NB4 (cell line): ENCODE data around the gene MT1F.

Source experiments
- DNase-seq: peaks from one replicate; pipeline ENCODE4 v3.0.0; 2010; ENCODE audit warnings: low read depth
- H3K4me3 ChIP-seq: one replicate; pipeline ENCODE4 v1.5.1; 2011; ENCODE audit warnings: mild to moderate bottlenecking, low read depth, low read length, moderate library complexity
- CTCF ChIP-seq: IDR thresholded peaks from one replicate; pipeline ENCODE4 v1.5.1; 2012; ENCODE audit warnings: low read depth, low read length
- MAX ChIP-seq: IDR thresholded peaks from 2 replicates; pipeline ENCODE4 v1.6.1; 2011; ENCODE audit warnings: low read depth, low read length
- MYC ChIP-seq: IDR thresholded peaks from 2 replicates; pipeline ENCODE4 v1.6.1; 2011; ENCODE audit warnings: low read depth, low read length
- POLR2A ChIP-seq: IDR thresholded peaks from 2 replicates; pipeline ENCODE4 v1.6.1; 2011; ENCODE audit warnings: mild to moderate bottlenecking; ENCODE audit not compliant: insufficient read length; ENCODE audit errors: extremely low read depth

MT1F gene

GRCh38 chr16:56630134-56630533 is 27.6 kb upstream of the MT1F start:
- H3K4me3 ChIP-seq = no peak overlapping the region
- TF ChIP-seq MAX (no peak), MYC (no peak), CTCF (no peak), POLR2A (no peak)
- no peak for DNase-seq

GRCh38 chr16:56631197-56631596 is 26.6 kb upstream of the MT1F start:
- DNase-seq = no peak
- TF ChIP-seq MYC = no peak
- TF ChIP-seq POLR2A = no peak
- no peak for TF ChIP-seq CTCF
- no peak for TF ChIP-seq MAX
- H3K4me3 ChIP-seq = no peak overlapping the region

- DNase-seq = no peak
- no peak overlapping the region for H3K4me3 ChIP-seq
- no peak for TF ChIP-seq CTCF
- TF ChIP-seq MAX = no peak
- TF ChIP-seq MYC = no peak
- TF ChIP-seq POLR2A = no peak
Measured at GRCh38 chr16:56631832-56632155, 26.0 kb upstream of the MT1F start.

GRCh38 chr16:56632156-56632847 is 25.5 kb upstream of the MT1F start, which contains the start of gene MT1M:
TSS of gene MT1M (plus strand) at chr16:56632659. CDS start at chr16:56632732, 73 bp downstream.
- no peak within 1 kb of the TSS for H3K4me3 ChIP-seq
- DNase-seq = no peak
- TF ChIP-seq MAX = no peak
- no peak for TF ChIP-seq POLR2A
- TF ChIP-seq MYC = no peak
- no peak for TF ChIP-seq CTCF

GRCh38 chr16:56632848-56633365 is 24.9 kb upstream of the MT1F start:
- no peak for TF ChIP-seq CTCF

GRCh38 chr16:56633535-56633934 is 24.2 kb upstream of the MT1F start:
- no peak overlapping the region for H3K4me3 ChIP-seq
- DNase-seq = no peak
- no peak for TF ChIP-seq CTCF

More at GRCh38 chr16:56632848-56633365, 24.9 kb upstream of the MT1F start:
- no peak overlapping the region for H3K4me3 ChIP-seq
- DNase-seq = no peak
